Endothelial cell of umbilical vein (primary cell): ENCODE measurements around the gene SGMS2. TPM values are rescaled to one million over a fixed set of nuclear protein-coding genes. Genes with fewer than 3 reads are reported as not detected.

ENCODE experiments used
- BruUV-seq: library from RNA; stranded (reverse); fragments of 400-500 nt; replicated peaks from 2 replicates; lab custom pipeline; 2021; lab: Mats Ljungman, UMichigan
- CTCF ChIA-PET: fragments of 300-600, 350-600 bp; sonication (Branson Sonifier 250); formaldehyde crosslinking; loops from one replicate; lab custom pipeline; 2021; ENCODE audit warnings: antibody characterized with exemption, inconsistent platforms; lab: Charles Lee
- POLR2A ChIA-PET: fragments of 300-600, 350-600 bp; sonication (Branson Sonifier 250); formaldehyde crosslinking; loops from one replicate; lab custom pipeline; 2021; ENCODE audit warnings: antibody characterized with exemption, inconsistent platforms; lab: Charles Lee
- DNase-seq: peaks from one replicate; pipeline ENCODE4 v3.0.0-alpha.2; 2011; ENCODE audit warnings: low read depth, low spot score
- FAIRE-seq: peaks from 2 replicates; lab custom pipeline; 2011; peaks lifted over from hg19 to GRCh38; lab: Jason Lieb, UNC
- H2AFZ ChIP-seq: 2 replicates; pipeline ENCODE4 v1.6.0; 2012; ENCODE audit warnings: low read depth, low read length, control low read depth, inconsistent platforms
- H3K27ac ChIP-seq: 2 replicates; pipeline ENCODE4 v1.5.1; 2011; ENCODE audit warnings: low read depth, mild to moderate bottlenecking, control low read depth, low read length, moderate library complexity; ENCODE audit not compliant: insufficient read depth
- H3K27me3 ChIP-seq, 2 experiments: 2 replicates each; pipeline versions ENCODE4 v1.6.0 to v1.6.1; 2011; ENCODE audit warnings: low read length in 2 of 2, mixed read lengths in 1 of 2; ENCODE audit not compliant: control insufficient read depth in 2 of 2, insufficient read depth in 2 of 2
- H3K36me3 ChIP-seq, 2 experiments: 2 replicates in 1 of 2; 3 replicates in 1 of 2; pipeline ENCODE4 v1.5.1; 2011; ENCODE audit warnings: low read length in 2 of 2, mild to moderate bottlenecking in 1 of 2, moderate library complexity in 1 of 2; ENCODE audit not compliant: control insufficient read depth in 2 of 2, insufficient read depth in 2 of 2; ENCODE audit errors: extremely low read depth in 1 of 2
- H3K4me1 ChIP-seq: 3 replicates; pipeline ENCODE4 v1.5.1; 2011; ENCODE audit warnings: mild to moderate bottlenecking, low read length; ENCODE audit not compliant: control insufficient read depth, insufficient read depth; ENCODE audit errors: extremely low read depth
- H3K4me2 ChIP-seq: 2 replicates; pipeline ENCODE4 v1.6.1; 2011; ENCODE audit warnings: low read length, control low read depth, mixed read lengths; ENCODE audit not compliant: insufficient read depth
- H3K4me3 ChIP-seq, 3 experiments: fragments of 200-600 bp in 1 of 3; sonication (generic), shearing (Covaris generic) in 1 of 3; replicated peaks in 1 of 3; 2 replicates each; pipeline ENCODE4 v1.5.1; 2011 to 2016; ENCODE audit warnings: control low read depth in 3 of 3, low read length in 3 of 3, mild to moderate bottlenecking in 2 of 3, inconsistent platforms in 1 of 3, low read depth in 1 of 3, moderate library complexity in 1 of 3; ENCODE audit not compliant: insufficient read depth in 1 of 3
- H3K79me2 ChIP-seq: 2 replicates; pipeline ENCODE4 v1.6.0; 2012; ENCODE audit warnings: low read length, inconsistent platforms; ENCODE audit not compliant: control insufficient read depth, insufficient read depth
- H3K9ac ChIP-seq: replicated peaks from 2 replicates; pipeline ENCODE3; 2011; ENCODE audit warnings: low read length, control low read depth; ENCODE audit not compliant: insufficient read depth; ENCODE audit errors: extremely low read depth
- H3K9me1 ChIP-seq: replicated peaks from 3 replicates; pipeline ENCODE4 v1.6.0; 2011; ENCODE audit warnings: mild to moderate bottlenecking, low read length; ENCODE audit not compliant: control insufficient read depth, insufficient read depth; ENCODE audit errors: extremely low read depth
- H3K9me3 ChIP-seq: replicated peaks from 2 replicates; pipeline ENCODE4 v1.5.1; 2012; ENCODE audit warnings: low read length, inconsistent platforms; ENCODE audit not compliant: control insufficient read depth, insufficient read depth
- H4K20me1 ChIP-seq: replicated peaks from 2 replicates; pipeline ENCODE3; 2011; ENCODE audit warnings: mild to moderate bottlenecking, low read length; ENCODE audit not compliant: control insufficient read depth, insufficient read depth; ENCODE audit errors: extremely low read depth
- EZH2 ChIP-seq: IDR thresholded peaks from 2 replicates; pipeline ENCODE4 v1.6.1; 2012; ENCODE audit warnings: borderline replicate concordance, low read depth, mild to moderate bottlenecking, moderate library complexity, low read length, inconsistent platforms; ENCODE audit not compliant: severe bottlenecking
- FOS ChIP-seq: IDR thresholded peaks from 2 replicates; pipeline ENCODE4 v1.6.1; 2011; ENCODE audit warnings: mild to moderate bottlenecking, low read length, moderate library complexity, borderline replicate concordance; ENCODE audit not compliant: insufficient read depth
- GATA2 ChIP-seq: IDR thresholded peaks from 2 replicates; pipeline ENCODE4 v1.7.0; 2011; ENCODE audit warnings: low read depth, mild to moderate bottlenecking, moderate library complexity, mixed read lengths, low read length; ENCODE audit not compliant: insufficient read length, insufficient read depth
- JUN ChIP-seq: IDR thresholded peaks from 2 replicates; pipeline ENCODE4 v1.6.1; 2011; ENCODE audit warnings: borderline replicate concordance, low read depth; ENCODE audit not compliant: insufficient read length, insufficient read depth
- MYC ChIP-seq: IDR thresholded peaks from one replicate; pipeline ENCODE4 v1.6.1; 2011; ENCODE audit warnings: mild to moderate bottlenecking, low read depth, low read length
- POLR2A ChIP-seq: IDR thresholded peaks from 2 replicates; pipeline ENCODE4 v1.6.1; 2012; ENCODE audit warnings: low read depth, mild to moderate bottlenecking, control low read depth, low read length
- POLR2AphosphoS5 ChIP-seq: IDR thresholded peaks from 2 replicates; pipeline ENCODE4 v1.6.1; 2012; ENCODE audit warnings: low read depth, mild to moderate bottlenecking, control low read depth, low read length, moderate library complexity; ENCODE audit not compliant: insufficient read depth
- dilution Hi-C: fragments of 300-500 bp; cut with MboI; formaldehyde crosslinking; loops from one replicate; pipeline ENCODE4 v1.15.0; 2019; ENCODE audit warnings: low sequenced_read_pairs; ENCODE audit not compliant: extremely low pct_ligation_motif_present
- intact Hi-C: fragments of 100-400 bp; cut with micrococcal nuclease; formaldehyde crosslinking; loops from one replicate; pipeline ENCODE4 v1.10.0; 2022
- polyA plus RNA-seq, 4 experiments: library from polyadenylated mRNA; depleted of rRNA in 3 of 4; stranded (reverse) in 3 of 4; unstranded in 1 of 4; fragments of >200 nt; gene quantifications; 2 replicates each; pipeline versions ENCODE4 v1.2.1 to v1.2.3, GENCODE V29; 2011 to 2012; ENCODE audit warnings: missing spikeins in 1 of 4
- total RNA-seq: library from RNA; stranded (reverse); gene quantifications from 2 replicates; pipeline ENCODE4 v1.2.3, GENCODE V29; 2021
- TF ChIP-seq, protein P1 (sequence below): IDR thresholded peaks from 2 replicates; pipeline ENCODE4 v1.6.1; 2011; ENCODE audit not compliant: insufficient read depth, insufficient read length
- TF ChIP-seq, protein P2 (sequence below), 2 donors: IDR thresholded peaks; 1 replicate in 1 of 2; 2 replicates in 1 of 2; pipeline ENCODE4 v1.5.1; 2011; ENCODE audit warnings: low read length in 2 of 2, mild to moderate bottlenecking in 2 of 2, moderate library complexity in 2 of 2, control low read depth in 1 of 2, inconsistent platforms in 1 of 2, low read depth in 1 of 2; ENCODE audit not compliant: insufficient read depth in 1 of 2; ENCODE audit errors: extremely low read depth in 1 of 2

SGMS2 gene
- total and polyA plus RNA-seq, 2 donors (not counting 3 experiments of a cell fraction or from before 2014, with no cell fraction given) = 33.0 to 33.2 TPM

- no peaks in the 10 kb centered on the region for H3K9me1 ChIP-seq
- BruUV-seq = no TSS peak
- no peak for FAIRE-seq
- TF ChIP-seq, protein P1, sequence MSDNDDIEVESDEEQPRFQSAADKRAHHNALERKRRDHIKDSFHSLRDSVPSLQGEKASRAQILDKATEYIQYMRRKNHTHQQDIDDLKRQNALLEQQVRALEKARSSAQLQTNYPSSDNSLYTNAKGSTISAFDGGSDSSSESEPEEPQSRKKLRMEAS = no peak
- TF ChIP-seq EZH2 (no peak), GATA2 (no peak), MYC (no peak), JUN (no peak), POLR2AphosphoS5 (no peak), FOS (no peak), POLR2A (no peak)
- TF ChIP-seq, protein P2, sequence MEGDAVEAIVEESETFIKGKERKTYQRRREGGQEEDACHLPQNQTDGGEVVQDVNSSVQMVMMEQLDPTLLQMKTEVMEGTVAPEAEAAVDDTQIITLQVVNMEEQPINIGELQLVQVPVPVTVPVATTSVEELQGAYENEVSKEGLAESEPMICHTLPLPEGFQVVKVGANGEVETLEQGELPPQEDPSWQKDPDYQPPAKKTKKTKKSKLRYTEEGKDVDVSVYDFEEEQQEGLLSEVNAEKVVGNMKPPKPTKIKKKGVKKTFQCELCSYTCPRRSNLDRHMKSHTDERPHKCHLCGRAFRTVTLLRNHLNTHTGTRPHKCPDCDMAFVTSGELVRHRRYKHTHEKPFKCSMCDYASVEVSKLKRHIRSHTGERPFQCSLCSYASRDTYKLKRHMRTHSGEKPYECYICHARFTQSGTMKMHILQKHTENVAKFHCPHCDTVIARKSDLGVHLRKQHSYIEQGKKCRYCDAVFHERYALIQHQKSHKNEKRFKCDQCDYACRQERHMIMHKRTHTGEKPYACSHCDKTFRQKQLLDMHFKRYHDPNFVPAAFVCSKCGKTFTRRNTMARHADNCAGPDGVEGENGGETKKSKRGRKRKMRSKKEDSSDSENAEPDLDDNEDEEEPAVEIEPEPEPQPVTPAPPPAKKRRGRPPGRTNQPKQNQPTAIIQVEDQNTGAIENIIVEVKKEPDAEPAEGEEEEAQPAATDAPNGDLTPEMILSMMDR (IDR thresholded peaks at IDR 0.05; ENCODE audit: extremely low read depth in 1 of 2, insufficient read depth in 1 of 2, low read depth in 1 of 2, low read length in 2 of 2) = no peak
- dilution Hi-C loops = no loop called here
- no peak overlapping the region for H3K4me2 ChIP-seq
- no peak overlapping the region for H3K9ac ChIP-seq
- H2AFZ ChIP-seq = no peak overlapping the region
- H4K20me1 ChIP-seq = no peaks in the 10 kb centered on the region
- no peak for DNase-seq
- ChIA-PET POLR2A (no interaction called here), CTCF (interaction anchor here (0.9 kb wide), 1 partner anchor 13 kb away, joined by 3 read pairs; no protein-coding TSS in a partner anchor)
- H3K36me3 ChIP-seq = no peaks in the 10 kb centered on the region
- no peak overlapping the region for H3K4me3 ChIP-seq
- peaks cover 31% of the 10 kb centered on the region for H3K79me2 ChIP-seq
- intact Hi-C loops = no loop called here
- no peaks in the 10 kb centered on the region for H3K9me3 ChIP-seq
- peaks cover 21% of the 10 kb centered on the region for H3K4me1 ChIP-seq
- no peak overlapping the region for H3K27ac ChIP-seq
- H3K27me3 ChIP-seq = no peaks in the 10 kb centered on the region
Observed at GRCh38 chr4:107856901-107857300, 32.2 kb downstream of the SGMS2 start.
